HepG2 (cell line): ENCODE data around the gene PRELID1. TPM values are rescaled to one million over a fixed set of nuclear protein-coding genes. Genes with fewer than 3 reads are reported as not detected.

ENCODE experiments used
- ATAC-seq: fragments of 200-7000 bp; cut with Tn5 transposase; 3 replicates; pipeline ENCODE4 v1.9.1; 2020; ENCODE audit warnings: mild to moderate bottlenecking, moderate library complexity
- BruUV-seq: library from RNA; stranded (reverse); fragments of 400-500 nt; replicated peaks from 2 replicates; lab custom pipeline; 2021; lab: Mats Ljungman, UMichigan
- CTCF ChIA-PET: fragments of 300-600 bp; formaldehyde crosslinking; extraction: SDS; loops from one replicate; lab custom pipeline; 2021; ENCODE audit warnings: low total read pairs, inconsistent platforms, low intra/inter-chr PET ratio; lab: Yijun Ruan, JAX
- POLR2A ChIA-PET: fragments of 350-600 bp; sonication (Branson Sonifier 250); formaldehyde crosslinking; loops from one replicate; lab custom pipeline; 2020; ENCODE audit warnings: antibody characterized with exemption, inconsistent platforms; lab: Yijun Ruan, JAX
- DNase-seq: peaks from one replicate; pipeline ENCODE4 v3.0.0-alpha.2; 2015; ENCODE audit warnings: low spot score
- FAIRE-seq: peaks from 3 replicates; lab custom pipeline; 2011; peaks lifted over from hg19 to GRCh38; lab: Jason Lieb, UNC
- H2AFZ ChIP-seq: one replicate; pipeline ENCODE4 v1.6.1; 2011; ENCODE audit warnings: low read length, inconsistent platforms
- H3K27ac ChIP-seq: fragments of 300-600 bp; 3 replicates; pipeline ENCODE4 v1.8.0; 2011; ENCODE audit warnings: mixed run types, mild to moderate bottlenecking, mixed read lengths, low read length, inconsistent platforms; ENCODE audit not compliant: insufficient read depth; ENCODE audit errors: extremely low read length
- H3K27me3 ChIP-seq, 2 experiments: fragments of 200-600 bp in 1 of 2; 2 replicates in 1 of 2; 3 replicates in 1 of 2; pipeline versions ENCODE4 v1.6.0 to v1.8.0; 2011; ENCODE audit warnings: low read length in 2 of 2, mild to moderate bottlenecking in 2 of 2, moderate library complexity in 2 of 2, inconsistent platforms in 1 of 2; ENCODE audit not compliant: insufficient read depth in 2 of 2, control insufficient read depth in 1 of 2
- H3K36me3 ChIP-seq, 2 experiments: fragments of 200-600 bp in 1 of 2; replicated peaks in 1 of 2; 2 replicates in 1 of 2; 3 replicates in 1 of 2; pipeline versions ENCODE4 v1.5.1 to v1.8.0; 2011; ENCODE audit warnings: low read length in 2 of 2, inconsistent platforms in 1 of 2; ENCODE audit not compliant: insufficient read depth in 2 of 2, control insufficient read depth in 1 of 2
- H3K4me1 ChIP-seq: 2 replicates; pipeline ENCODE4 v1.5.1; 2012; ENCODE audit warnings: low read length, inconsistent platforms; ENCODE audit not compliant: insufficient read depth
- H3K4me2 ChIP-seq: 2 replicates; pipeline ENCODE4 v1.6.0; 2011; ENCODE audit warnings: low read depth, low read length, inconsistent platforms
- H3K4me3 ChIP-seq, 3 experiments: fragments of 200-600 bp in 1 of 3; sonication (generic), shearing (Covaris generic) in 1 of 3; replicated peaks in 1 of 3; 2 replicates each; pipeline ENCODE4 v1.5.1; 2011 to 2016; ENCODE audit warnings: low read length in 3 of 3, inconsistent platforms in 2 of 3, low read depth in 2 of 3, mild to moderate bottlenecking in 2 of 3, control low read depth in 1 of 3, mixed read lengths in 1 of 3; ENCODE audit not compliant: insufficient read depth in 1 of 3
- H3K79me2 ChIP-seq: one replicate; pipeline ENCODE4 v1.6.1; 2011; ENCODE audit warnings: low read length, inconsistent platforms; ENCODE audit not compliant: insufficient read depth
- H3K9ac ChIP-seq: 2 replicates; pipeline ENCODE4 v1.6.0; 2011; ENCODE audit warnings: mild to moderate bottlenecking, low read depth, low read length, inconsistent platforms; ENCODE audit not compliant: insufficient read depth
- H3K9me3 ChIP-seq: 2 replicates; pipeline ENCODE4 v1.5.1; 2012; ENCODE audit warnings: mild to moderate bottlenecking, low read length
- H4K20me1 ChIP-seq: 2 replicates; pipeline ENCODE4 v1.6.0; 2011; ENCODE audit warnings: inconsistent platforms, mild to moderate bottlenecking, low read length, moderate library complexity; ENCODE audit not compliant: insufficient read depth
- SKI ChIP-seq: fragments of 450-650 bp; IDR thresholded peaks from one replicate; pipeline ENCODE4 v1.6.1; 2018; ENCODE audit warnings: mild to moderate bottlenecking; ENCODE audit not compliant: partially characterized antibody
- SMYD3 ChIP-seq: sonication (generic); formaldehyde crosslinking; IDR thresholded peaks from 2 replicates; pipeline ENCODE4 v1.8.1; 2023; ENCODE audit warnings: mild to moderate bottlenecking, missing genetic modification reagents
- TRIM24 ChIP-seq: sonication (generic); formaldehyde crosslinking; IDR thresholded peaks from 2 replicates; pipeline ENCODE4 v1.8.0; 2022; ENCODE audit warnings: mild to moderate bottlenecking, missing genetic modification reagents
- ZNF317 ChIP-seq: sonication (generic); formaldehyde crosslinking; IDR thresholded peaks from 2 replicates; pipeline ENCODE4 v1.5.0; 2020; ENCODE audit warnings: mild to moderate bottlenecking, missing genetic modification reagents
- WGBS: methylation state at CpG from one replicate; pipeline ENCODE4 v1.1.6; 2017; ENCODE audit warnings: low lambda C conversion rate; 5-methylcytosine and 5-hydroxymethylcytosine counted together
- in situ Hi-C: cut with HindIII; loops from 2 replicates; pipeline ENCODE4 v1.10.0; 2017; ENCODE audit warnings: low pct_unique_long_range_greater_than_20kb; ENCODE audit not compliant: extremely low pct_ligation_motif_present
- intact Hi-C: fragments of 100-400 bp; cut with micrococcal nuclease; formaldehyde crosslinking; loops from one replicate; pipeline ENCODE4 v1.10.0; 2022; ENCODE audit not compliant: unreplicated experiment
- polyA plus RNA-seq, 8 experiments: library from polyadenylated mRNA; depleted of rRNA in 3 of 8; stranded (reverse) in 7 of 8; unstranded in 1 of 8; fragments of >200 nt; fragmentation: Illumina TruSeq in 4 of 8; extraction: Trizol in 4 of 8; gene quantifications; 2 replicates each; pipeline versions ENCODE4 v1.2.1 to v1.2.3, GENCODE V29; 2011 to 2016; ENCODE audit warnings: low read depth in 4 of 8, missing spikeins in 1 of 8, mixed read lengths in 1 of 8; ENCODE audit not compliant: insufficient read depth in 1 of 8
- total RNA-seq, 5 experiments: library from RNA; depleted of rRNA; stranded (reverse); fragments of >200 nt; fragmentation: Illumina TruSeq; extraction: Trizol; gene quantifications; 2 replicates each; pipeline ENCODE4 v1.2.3, GENCODE V29; 2016; ENCODE audit warnings: low read depth in 1 of 5
- TF ChIP-seq, protein P1 (sequence below): sonication (generic); formaldehyde crosslinking; IDR thresholded peaks from 2 replicates; pipeline ENCODE4 v1.4.0; 2020; ENCODE audit warnings: missing genetic modification reagents, borderline replicate concordance
- TF ChIP-seq, protein P2 (sequence below): sonication (generic); formaldehyde crosslinking; IDR thresholded peaks from 2 replicates; pipeline ENCODE4 v1.5.1; 2020; ENCODE audit warnings: missing genetic modification reagents, mild to moderate bottlenecking, borderline replicate concordance
- TF ChIP-seq, protein P3 (sequence below): sonication (generic); formaldehyde crosslinking; IDR thresholded peaks from 2 replicates; pipeline ENCODE4 v1.8.1; 2022; ENCODE audit warnings: mild to moderate bottlenecking, missing genetic modification reagents
- TF ChIP-seq, protein P4 (sequence below), 2 experiments: sonication (generic) in 1 of 2; formaldehyde crosslinking in 1 of 2; IDR thresholded peaks; 2 replicates each; pipeline versions ENCODE4 v1.4.0 to v1.6.1; 2016 to 2020; ENCODE audit warnings: borderline replicate concordance in 1 of 2, low read depth in 1 of 2, mild to moderate bottlenecking in 1 of 2, missing genetic modification reagents in 1 of 2
- TF ChIP-seq, protein P5 (sequence below), 2 experiments: sonication (generic) in 1 of 2; formaldehyde crosslinking in 1 of 2; IDR thresholded peaks; 2 replicates each; pipeline versions ENCODE4 v1.5.1 to v1.6.1; 2011 to 2020; ENCODE audit warnings: borderline replicate concordance in 1 of 2, low read depth in 1 of 2, low read length in 1 of 2, mild to moderate bottlenecking in 1 of 2, missing genetic modification reagents in 1 of 2, moderate library complexity in 1 of 2

PRELID1 gene
- total and polyA plus RNA-seq, 2 of the 13 experiments (the other 11 are each of a cell fraction or from before 2014, with no cell fraction given), result 250 to 271 TPM

DNA sequence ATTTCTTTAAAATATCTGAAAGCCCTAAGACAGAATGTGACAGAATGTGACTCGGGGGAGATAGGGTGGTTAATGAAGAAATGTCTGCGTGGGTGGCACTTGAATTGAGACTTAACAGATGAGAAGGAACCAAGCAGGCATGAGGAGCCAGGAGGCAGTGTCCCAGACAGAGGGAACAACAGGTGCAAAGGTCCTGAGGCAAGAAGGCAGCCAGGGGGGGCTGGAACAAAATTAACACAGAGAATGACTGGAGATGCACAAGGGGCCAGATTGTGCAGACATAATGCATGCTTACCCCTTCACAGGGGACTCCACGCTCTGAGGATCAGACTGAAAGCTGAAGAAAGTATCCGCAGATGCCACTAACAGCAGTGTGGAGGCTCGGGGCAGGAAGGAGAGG is 46.2 kb downstream of the PRELID1 start:
- H3K36me3 ChIP-seq, result peaks cover 6 to 15% of the 10 kb centered on the region in 2 experiments
- H3K9ac ChIP-seq, result peak overlapping the region; percentile 95; the same call in 1 of the 2 replicates
- H3K4me2 ChIP-seq, result peak overlapping the region; percentile 94
- no peak for DNase-seq
- intact Hi-C loops (no loop called here), in situ Hi-C loops (loop anchor here (25.0 kb wide), 1 partner anchor 812 kb away; the partner anchor contains the start of genes CDHR2 and RNF44)
- H4K20me1 ChIP-seq, result no peaks in the 10 kb centered on the region
- POLR2A ChIA-PET, result interaction anchor here (0.6 to 6.8 kb wide), 5 partner anchors 14 to 29 kb away, joined by 3 to 84 read pairs (median 41); no protein-coding TSS in a partner anchor
- no peaks in the 10 kb centered on the region for H3K9me3 ChIP-seq
- no peaks in the 10 kb centered on the region; a peak in 1 of 5 replicates for H3K27me3 ChIP-seq
- FAIRE-seq, result no peak
- no peak overlapping the region for H3K27ac ChIP-seq
- H2AFZ ChIP-seq, result no peak overlapping the region
- peaks cover 58% of the 10 kb centered on the region for H3K79me2 ChIP-seq
- no peak for ATAC-seq
- CTCF ChIA-PET, result no interaction called here
- BruUV-seq, result no TSS peak
- 65% methylated on average over 5 of the region's 5 CpGs for WGBS
- peaks cover 67% of the 10 kb centered on the region for H3K4me1 ChIP-seq
- peak overlapping the region; percentile 92 to 98 (median 93); a peak in 5 of 6 replicates for H3K4me3 ChIP-seq
- TF ChIP-seq, protein P1, sequence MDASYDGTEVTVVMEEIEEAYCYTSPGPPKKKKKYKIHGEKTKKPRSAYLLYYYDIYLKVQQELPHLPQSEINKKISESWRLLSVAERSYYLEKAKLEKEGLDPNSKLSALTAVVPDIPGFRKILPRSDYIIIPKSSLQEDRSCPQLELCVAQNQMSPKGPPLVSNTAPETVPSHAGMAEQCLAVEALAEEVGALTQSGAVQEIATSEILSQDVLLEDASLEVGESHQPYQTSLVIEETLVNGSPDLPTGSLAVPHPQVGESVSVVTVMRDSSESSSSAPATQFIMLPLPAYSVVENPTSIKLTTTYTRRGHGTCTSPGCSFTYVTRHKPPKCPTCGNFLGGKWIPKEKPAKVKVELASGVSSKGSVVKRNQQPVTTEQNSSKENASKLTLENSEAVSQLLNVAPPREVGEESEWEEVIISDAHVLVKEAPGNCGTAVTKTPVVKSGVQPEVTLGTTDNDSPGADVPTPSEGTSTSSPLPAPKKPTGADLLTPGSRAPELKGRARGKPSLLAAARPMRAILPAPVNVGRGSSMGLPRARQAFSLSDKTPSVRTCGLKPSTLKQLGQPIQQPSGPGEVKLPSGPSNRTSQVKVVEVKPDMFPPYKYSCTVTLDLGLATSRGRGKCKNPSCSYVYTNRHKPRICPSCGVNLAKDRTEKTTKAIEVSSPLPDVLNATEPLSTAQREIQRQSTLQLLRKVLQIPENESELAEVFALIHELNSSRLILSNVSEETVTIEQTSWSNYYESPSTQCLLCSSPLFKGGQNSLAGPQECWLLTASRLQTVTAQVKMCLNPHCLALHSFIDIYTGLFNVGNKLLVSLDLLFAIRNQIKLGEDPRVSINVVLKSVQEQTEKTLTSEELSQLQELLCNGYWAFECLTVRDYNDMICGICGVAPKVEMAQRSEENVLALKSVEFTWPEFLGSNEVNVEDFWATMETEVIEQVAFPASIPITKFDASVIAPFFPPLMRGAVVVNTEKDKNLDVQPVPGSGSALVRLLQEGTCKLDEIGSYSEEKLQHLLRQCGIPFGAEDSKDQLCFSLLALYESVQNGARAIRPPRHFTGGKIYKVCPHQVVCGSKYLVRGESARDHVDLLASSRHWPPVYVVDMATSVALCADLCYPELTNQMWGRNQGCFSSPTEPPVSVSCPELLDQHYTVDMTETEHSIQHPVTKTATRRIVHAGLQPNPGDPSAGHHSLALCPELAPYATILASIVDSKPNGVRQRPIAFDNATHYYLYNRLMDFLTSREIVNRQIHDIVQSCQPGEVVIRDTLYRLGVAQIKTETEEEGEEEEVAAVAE, result no peak
- TF ChIP-seq SMYD3 (no peak), ZNF317 (CRISPR knock-in tag) (no peak), TRIM24 (CRISPR knock-in tag) (no peak), SKI (no peak)
- TF ChIP-seq, protein P2, sequence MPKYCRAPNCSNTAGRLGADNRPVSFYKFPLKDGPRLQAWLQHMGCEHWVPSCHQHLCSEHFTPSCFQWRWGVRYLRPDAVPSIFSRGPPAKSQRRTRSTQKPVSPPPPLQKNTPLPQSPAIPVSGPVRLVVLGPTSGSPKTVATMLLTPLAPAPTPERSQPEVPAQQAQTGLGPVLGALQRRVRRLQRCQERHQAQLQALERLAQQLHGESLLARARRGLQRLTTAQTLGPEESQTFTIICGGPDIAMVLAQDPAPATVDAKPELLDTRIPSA (CRISPR knock-in tag), result no peak
- TF ChIP-seq, protein P3, sequence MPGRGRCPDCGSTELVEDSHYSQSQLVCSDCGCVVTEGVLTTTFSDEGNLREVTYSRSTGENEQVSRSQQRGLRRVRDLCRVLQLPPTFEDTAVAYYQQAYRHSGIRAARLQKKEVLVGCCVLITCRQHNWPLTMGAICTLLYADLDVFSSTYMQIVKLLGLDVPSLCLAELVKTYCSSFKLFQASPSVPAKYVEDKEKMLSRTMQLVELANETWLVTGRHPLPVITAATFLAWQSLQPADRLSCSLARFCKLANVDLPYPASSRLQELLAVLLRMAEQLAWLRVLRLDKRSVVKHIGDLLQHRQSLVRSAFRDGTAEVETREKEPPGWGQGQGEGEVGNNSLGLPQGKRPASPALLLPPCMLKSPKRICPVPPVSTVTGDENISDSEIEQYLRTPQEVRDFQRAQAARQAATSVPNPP (CRISPR knock-in tag), result no peak
- TF ChIP-seq, protein P4, sequence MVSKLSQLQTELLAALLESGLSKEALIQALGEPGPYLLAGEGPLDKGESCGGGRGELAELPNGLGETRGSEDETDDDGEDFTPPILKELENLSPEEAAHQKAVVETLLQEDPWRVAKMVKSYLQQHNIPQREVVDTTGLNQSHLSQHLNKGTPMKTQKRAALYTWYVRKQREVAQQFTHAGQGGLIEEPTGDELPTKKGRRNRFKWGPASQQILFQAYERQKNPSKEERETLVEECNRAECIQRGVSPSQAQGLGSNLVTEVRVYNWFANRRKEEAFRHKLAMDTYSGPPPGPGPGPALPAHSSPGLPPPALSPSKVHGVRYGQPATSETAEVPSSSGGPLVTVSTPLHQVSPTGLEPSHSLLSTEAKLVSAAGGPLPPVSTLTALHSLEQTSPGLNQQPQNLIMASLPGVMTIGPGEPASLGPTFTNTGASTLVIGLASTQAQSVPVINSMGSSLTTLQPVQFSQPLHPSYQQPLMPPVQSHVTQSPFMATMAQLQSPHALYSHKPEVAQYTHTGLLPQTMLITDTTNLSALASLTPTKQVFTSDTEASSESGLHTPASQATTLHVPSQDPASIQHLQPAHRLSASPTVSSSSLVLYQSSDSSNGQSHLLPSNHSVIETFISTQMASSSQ (IDR thresholded peaks at IDR 0.05; ENCODE audit: low read depth), result no peak
- TF ChIP-seq, protein P4 (CRISPR knock-in tag; IDR thresholded peaks at IDR 0.05; ENCODE audit: borderline replicate concordance), result no peak
- TF ChIP-seq, protein P5, sequence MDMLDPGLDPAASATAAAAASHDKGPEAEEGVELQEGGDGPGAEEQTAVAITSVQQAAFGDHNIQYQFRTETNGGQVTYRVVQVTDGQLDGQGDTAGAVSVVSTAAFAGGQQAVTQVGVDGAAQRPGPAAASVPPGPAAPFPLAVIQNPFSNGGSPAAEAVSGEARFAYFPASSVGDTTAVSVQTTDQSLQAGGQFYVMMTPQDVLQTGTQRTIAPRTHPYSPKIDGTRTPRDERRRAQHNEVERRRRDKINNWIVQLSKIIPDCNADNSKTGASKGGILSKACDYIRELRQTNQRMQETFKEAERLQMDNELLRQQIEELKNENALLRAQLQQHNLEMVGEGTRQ (IDR thresholded peaks at IDR 0.05; ENCODE audit: low read depth, low read length), result no peak
- TF ChIP-seq, protein P5 (CRISPR knock-in tag; IDR thresholded peaks at IDR 0.05; ENCODE audit: borderline replicate concordance), result no peak
